Body of pancreas (tissue), 4 donors: ENCODE results near the gene LCE7A.

Experiments used
- POLR2A ChIP-seq, 3 donors: fragments of 450-650 bp; IDR thresholded peaks; one replicate each; pipeline ENCODE4 v1.6.1; 2016; ENCODE audit warnings: antibody characterized with exemption in 3 of 3, mild to moderate bottlenecking in 2 of 3
- TF ChIP-seq, protein P1 (sequence below), 7 experiments: fragments of 450-650 bp in 4 of 7; fragments of 200-600 bp in 3 of 7; sonication (generic) in 3 of 7; IDR thresholded peaks; one replicate each; pipeline ENCODE4 v1.5.1; 2016 to 2019; ENCODE audit warnings: antibody characterized with exemption in 7 of 7

DNA sequence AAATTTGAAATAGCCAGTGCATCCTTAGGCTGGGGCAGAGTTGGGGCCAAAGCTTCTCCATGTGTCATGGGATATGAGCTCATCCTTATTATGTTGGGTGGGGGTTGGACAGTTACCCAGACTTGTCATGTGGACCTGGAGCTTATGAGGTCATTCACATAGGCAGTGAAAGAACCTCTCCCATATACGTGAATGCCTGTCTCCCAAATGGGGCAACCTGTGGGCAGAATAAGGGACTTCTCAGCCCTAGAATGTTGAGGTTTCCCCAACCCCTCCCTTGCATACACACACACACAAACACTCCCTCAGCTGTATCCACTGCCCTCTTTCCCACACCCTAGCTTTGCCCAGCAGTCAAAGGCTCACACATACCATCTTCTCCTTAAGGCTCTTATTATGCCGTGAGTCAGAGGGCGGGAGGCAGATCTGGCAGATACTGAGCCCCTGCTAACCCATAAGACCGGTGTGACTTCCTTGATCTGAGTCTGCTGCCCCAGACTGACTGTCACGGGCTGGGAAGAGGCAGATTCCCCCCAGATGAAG is 46.3 kb downstream of the LCE7A start:
- TF ChIP-seq, protein P1, sequence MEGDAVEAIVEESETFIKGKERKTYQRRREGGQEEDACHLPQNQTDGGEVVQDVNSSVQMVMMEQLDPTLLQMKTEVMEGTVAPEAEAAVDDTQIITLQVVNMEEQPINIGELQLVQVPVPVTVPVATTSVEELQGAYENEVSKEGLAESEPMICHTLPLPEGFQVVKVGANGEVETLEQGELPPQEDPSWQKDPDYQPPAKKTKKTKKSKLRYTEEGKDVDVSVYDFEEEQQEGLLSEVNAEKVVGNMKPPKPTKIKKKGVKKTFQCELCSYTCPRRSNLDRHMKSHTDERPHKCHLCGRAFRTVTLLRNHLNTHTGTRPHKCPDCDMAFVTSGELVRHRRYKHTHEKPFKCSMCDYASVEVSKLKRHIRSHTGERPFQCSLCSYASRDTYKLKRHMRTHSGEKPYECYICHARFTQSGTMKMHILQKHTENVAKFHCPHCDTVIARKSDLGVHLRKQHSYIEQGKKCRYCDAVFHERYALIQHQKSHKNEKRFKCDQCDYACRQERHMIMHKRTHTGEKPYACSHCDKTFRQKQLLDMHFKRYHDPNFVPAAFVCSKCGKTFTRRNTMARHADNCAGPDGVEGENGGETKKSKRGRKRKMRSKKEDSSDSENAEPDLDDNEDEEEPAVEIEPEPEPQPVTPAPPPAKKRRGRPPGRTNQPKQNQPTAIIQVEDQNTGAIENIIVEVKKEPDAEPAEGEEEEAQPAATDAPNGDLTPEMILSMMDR (IDR thresholded peaks at IDR 0.05) = no peak
- TF ChIP-seq POLR2A (IDR thresholded peaks at IDR 0.05) = no peak
